Panc1 (cell line): ENCODE data around the gene WWOX.

ENCODE experiments used
- CTCF ChIP-seq: fragments of 450-650 bp; IDR thresholded peaks from 2 replicates; pipeline ENCODE4 v1.5.1; 2017; ENCODE audit warnings: mild to moderate bottlenecking
- POLR2AphosphoS5 ChIP-seq: IDR thresholded peaks from 2 replicates; pipeline ENCODE4 v1.6.1; 2012; ENCODE audit warnings: mild to moderate bottlenecking, low read depth, low read length, moderate library complexity
- REST ChIP-seq, 2 experiments: IDR thresholded peaks; 2 replicates each; pipeline ENCODE4 v1.6.1; 2011 to 2012; ENCODE audit warnings: low read depth in 2 of 2, control low read depth in 1 of 2, low read length in 1 of 2, mild to moderate bottlenecking in 1 of 2, moderate library complexity in 1 of 2; ENCODE audit not compliant: insufficient read depth in 1 of 2
- SIN3A ChIP-seq: IDR thresholded peaks from 2 replicates; pipeline ENCODE4 v1.6.1; 2012; ENCODE audit warnings: low read depth, mild to moderate bottlenecking, low read length, moderate library complexity, borderline replicate concordance; ENCODE audit not compliant: insufficient read depth
- TCF7L2 ChIP-seq: IDR thresholded peaks from 2 replicates; pipeline ENCODE4 v1.6.1; 2011; ENCODE audit warnings: mild to moderate bottlenecking, low read depth, low read length, inconsistent platforms

GRCh38 chr16:78746718-78747117 is 647.3 kb downstream of the WWOX start:
- TF ChIP-seq CTCF (no peak), SIN3A (no peak), TCF7L2 (no peak), POLR2AphosphoS5 (no peak), REST (IDR thresholded peaks at IDR 0.05; ENCODE audit: insufficient read depth in 1 of 2, low read depth in 2 of 2, low read length in 1 of 2) (no peak)
